HG03159 (cell line): ENCODE results near the gene ANKRD34A.

ENCODE experiments used
- ATAC-seq: cut with Tn5 transposase; IDR thresholded peaks from one replicate; pipeline ENCODE4 v1.9.1; 2021; ENCODE audit warnings: mild to moderate bottlenecking, moderate library complexity; ENCODE audit not compliant: unreplicated experiment

The ANKRD34A gene

GRCh38 chr1:145991735-145992412, 27.5 kb upstream of the ANKRD34A start:
- no peak for ATAC-seq

DNA sequence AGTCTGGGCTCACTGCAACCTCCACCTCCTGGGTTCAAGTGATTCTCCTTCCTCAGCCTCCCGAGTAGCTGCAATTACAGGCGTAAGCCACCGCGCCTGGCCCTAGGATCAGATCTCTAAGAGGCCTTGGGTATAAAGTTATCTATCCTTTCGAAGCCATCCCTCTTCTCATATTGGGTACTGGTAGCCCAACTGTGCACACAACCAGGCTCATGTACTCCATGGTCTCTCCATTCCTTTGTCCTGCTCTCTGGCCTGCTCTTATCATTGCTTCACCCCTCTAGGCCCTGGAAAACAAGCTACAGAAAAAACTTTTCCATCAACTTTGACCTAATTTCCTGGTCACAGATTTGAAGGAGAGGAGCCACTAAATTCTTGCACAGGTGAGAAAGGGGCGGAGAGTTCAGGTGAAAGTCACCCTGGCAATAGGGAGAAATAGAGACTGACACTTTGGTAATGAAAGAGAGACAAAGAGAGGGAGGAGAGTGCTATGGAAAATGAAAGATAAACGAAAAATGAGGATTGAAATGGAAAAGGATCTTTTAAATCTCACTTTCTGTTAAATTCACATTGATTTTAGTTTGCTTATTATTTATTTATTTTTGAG, 26.0 kb upstream of the ANKRD34A start:
- no peak for ATAC-seq

GRCh38 chr1:145988773-145989172, 24.4 kb upstream of the ANKRD34A start:
- no peak for ATAC-seq

DNA sequence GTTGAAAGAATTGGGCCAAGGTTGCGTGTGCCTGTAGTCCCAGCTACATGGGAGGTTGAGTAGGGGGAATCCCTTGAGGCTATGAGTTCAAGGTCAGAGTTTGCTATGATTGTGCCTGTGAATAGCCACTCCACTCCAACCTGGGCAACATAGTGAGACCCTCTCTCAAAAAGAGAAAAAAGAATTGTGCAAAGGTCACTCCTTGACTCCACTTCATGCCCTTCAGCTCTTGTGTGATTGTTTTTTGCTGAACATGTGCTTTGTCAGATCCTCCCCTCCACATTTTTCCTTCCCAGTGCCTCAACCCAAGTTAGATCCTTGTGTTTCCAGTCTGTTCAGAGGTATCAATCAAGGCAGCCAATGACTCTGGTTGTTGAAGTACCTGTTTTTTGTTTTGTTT, 23.6 kb upstream of the ANKRD34A start:
- ATAC-seq = no peak

DNA sequence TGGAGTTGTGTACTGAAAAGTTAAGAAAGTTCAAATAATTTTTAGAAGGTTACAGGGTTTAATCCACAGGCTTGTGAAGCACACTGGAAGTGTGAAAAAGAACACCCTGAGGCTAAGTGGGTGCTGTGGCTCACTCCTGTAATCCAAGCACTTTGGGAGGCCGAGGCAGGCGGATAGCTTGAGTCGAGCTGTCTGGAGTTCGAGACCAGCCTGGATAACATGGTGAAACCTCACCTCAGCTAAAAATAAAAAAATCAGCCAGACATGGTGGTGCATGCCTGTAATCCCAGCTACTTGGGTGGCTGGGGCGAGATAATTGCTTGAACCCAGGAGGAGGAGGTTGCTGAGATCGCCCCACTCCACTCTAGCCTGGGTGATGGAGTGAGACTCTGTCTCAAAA, 22.2 kb upstream of the ANKRD34A start:
- no peak for ATAC-seq

DNA sequence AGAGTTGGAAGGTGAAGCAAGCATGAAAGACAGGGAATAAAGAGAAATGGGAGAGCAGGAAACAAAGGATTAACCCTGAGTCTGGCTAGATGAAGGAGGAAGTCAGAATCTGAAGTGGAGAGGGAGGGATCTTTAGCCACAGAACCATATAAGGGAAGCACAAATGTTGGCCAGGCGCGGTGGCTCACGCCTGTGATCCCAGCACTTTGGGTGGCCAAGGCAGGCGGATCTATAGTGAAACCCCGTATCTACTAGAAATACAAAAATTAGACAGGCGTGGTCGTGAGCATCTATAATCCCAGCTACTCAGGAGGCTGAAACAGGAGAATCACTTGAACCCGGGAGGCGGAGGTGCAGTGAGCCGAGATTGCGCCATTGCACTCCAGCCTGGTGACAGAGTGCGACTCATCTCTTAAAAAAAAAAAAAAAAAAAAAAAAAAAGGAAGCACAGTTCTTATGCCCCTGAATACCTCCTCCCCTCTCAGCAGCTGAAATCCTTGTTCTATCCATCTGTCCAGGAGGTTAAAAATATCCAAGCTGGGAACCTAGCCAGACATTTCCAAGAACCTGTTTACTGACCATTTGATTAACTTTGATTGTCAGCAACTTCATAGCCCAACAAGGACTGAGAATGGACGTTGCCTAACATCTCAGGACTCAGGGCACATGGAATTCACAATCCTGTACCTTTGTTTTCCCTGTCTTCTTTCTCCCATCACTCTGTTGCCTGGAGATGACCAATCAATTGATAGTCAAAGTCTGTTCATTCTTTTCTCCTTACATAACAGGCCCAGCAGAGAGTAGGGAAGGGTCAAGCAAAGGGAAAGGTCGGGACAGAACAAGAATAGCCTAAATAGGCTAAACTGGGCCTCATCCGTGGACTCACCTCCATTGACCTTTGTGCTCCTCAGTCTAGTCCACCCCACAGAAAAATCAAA, 21.4 kb upstream of the ANKRD34A start:
- no peak for ATAC-seq

DNA sequence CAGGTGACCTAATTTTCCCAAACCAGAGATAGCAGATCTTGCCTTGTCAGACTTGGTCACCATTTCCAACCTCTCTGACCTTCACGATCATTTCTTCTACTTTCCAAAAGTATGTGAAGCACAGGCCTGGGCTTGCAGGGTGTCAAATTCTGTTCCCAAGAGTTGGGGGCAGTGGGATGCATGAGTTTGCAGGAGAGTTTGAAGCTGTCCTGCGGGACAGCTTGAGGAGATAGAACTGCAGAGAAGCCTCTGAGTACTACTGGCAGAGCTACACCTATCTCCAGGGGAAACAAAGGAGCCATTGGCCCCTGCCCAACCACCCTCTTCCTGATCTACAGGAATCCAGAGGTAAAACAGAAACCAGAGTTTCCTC, 20.7 kb upstream of the ANKRD34A start:
- no peak for ATAC-seq

- ATAC-seq = no peak
These were observed 19.8 kb upstream of the ANKRD34A start for GRCh38 chr1:145983960-145984830.

DNA sequence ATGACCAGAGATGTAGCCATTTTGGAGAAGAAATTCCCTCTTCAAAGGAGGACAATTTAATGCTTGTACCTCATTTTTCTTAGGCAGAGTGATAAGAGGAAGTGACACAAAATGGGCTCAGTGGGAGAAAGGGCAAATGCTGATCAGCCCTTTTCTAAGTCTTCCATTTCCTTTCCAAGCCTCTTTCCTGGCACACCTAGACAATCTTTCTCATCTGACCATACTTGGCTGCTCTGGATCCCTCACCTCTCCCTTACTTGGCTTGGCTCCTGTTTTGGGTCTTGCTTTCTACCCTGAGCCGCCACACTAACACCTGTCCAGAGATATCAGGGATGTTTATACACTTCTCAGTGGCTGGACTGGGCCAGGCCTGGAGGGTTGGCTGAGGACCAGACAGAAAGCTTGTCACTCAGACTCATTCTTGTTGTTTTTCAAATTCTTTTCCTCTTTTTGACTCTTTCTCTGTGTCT, 18.9 kb upstream of the ANKRD34A start:
- ATAC-seq = no peak

- no peak for ATAC-seq
These were observed 17.8 kb upstream of the ANKRD34A start for GRCh38 chr1:145982010-145982723.

DNA sequence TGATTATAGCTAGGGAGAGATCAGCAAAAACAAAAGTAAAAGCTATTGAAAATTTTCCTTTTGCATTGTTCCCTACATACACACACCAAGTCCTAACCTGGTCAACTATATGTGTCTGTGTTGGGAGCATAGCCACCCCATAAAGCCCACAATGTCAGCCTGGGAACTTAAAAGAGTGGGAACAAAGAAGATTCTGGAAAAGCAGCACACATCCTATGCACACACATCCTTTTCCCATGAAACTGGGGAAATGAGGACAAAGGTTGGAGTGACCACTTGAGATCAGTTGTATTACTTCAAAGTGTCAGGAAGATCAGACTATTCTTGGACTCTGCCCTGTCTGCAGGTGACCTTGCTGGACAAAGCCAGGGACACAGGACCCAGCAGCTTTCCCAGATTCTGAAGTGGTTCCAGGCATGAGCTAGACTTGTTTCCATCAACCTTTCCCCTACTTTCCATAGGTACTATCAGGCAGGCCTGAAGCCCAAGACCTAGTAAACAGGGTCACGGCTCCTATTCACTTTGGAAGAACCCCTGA, 16.2 kb upstream of the ANKRD34A start:
- no peak for ATAC-seq

- ATAC-seq = peak; percentile 33
These were observed 15.5 kb upstream of the ANKRD34A start for GRCh38 chr1:145979746-145980456.

- ATAC-seq = peak; percentile 74
These were observed 14.7 kb upstream of the ANKRD34A start for GRCh38 chr1:145978854-145979745.

- ATAC-seq = no peak
These were observed 14.1 kb upstream of the ANKRD34A start for GRCh38 chr1:145978471-145978853.

- no peak for ATAC-seq
These were observed 13.4 kb upstream of the ANKRD34A start for GRCh38 chr1:145977486-145978470.

GRCh38 chr1:145977016-145977415, 12.6 kb upstream of the ANKRD34A start:
- no peak for ATAC-seq

GRCh38 chr1:145975216-145975615, 10.8 kb upstream of the ANKRD34A start:
- no peak for ATAC-seq
